NOMO-1 treated with DMSO at 0.1 percent for 48 hours (cell line): ENCODE results near the gene GAL3ST2.
"Not testable (repeated sequence)": the region's sequence is repeated elsewhere in the genome, so short reads cannot be mapped to it uniquely, and the experiment has no call there.

Experiments used
- DNase-seq: peaks from one replicate; lab custom pipeline; 2025; ENCODE audit not compliant: unreplicated experiment; lab: John Stamatoyannopoulos, UW

Gene GAL3ST2

DNA sequence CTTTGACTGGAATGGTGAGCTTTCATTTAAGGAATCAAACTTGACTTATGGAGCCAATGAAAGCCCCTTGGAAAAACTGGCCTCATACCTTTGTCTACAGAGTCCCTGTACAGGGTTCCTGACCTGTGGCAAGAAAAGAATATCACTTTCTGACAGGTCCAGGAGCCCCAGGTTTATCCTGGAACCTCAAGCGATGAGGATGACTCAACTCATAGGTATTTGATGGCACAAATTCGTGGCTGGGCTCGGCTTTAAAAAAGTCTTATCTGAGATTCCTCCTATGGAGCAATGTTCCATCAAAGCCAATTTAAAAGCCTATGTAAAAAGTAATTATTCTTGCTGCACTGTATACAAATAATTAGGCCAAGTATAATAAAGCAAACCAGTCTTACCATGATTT is 14.8 kb downstream of the GAL3ST2 start:
- not testable (repeated sequence) for DNase-seq

DNA sequence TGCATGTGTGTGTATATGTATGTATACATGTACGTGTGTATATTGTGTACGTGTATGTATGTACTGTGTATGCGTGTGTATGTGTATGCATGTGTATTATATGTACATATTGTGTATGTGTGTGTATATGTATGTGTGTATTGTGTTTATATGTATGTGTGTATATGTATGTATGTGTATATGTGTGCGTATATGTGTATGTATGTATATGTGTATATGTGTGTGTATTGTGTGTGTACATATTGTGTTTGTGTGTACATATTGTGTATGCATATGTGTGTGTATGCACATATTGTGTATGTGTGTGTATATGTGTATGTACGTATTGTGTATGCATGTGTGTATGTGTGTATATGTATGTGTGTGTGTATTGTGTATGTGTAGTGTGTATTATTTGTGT is 16.8 kb downstream of the GAL3ST2 start:
- no peak for DNase-seq

DNA sequence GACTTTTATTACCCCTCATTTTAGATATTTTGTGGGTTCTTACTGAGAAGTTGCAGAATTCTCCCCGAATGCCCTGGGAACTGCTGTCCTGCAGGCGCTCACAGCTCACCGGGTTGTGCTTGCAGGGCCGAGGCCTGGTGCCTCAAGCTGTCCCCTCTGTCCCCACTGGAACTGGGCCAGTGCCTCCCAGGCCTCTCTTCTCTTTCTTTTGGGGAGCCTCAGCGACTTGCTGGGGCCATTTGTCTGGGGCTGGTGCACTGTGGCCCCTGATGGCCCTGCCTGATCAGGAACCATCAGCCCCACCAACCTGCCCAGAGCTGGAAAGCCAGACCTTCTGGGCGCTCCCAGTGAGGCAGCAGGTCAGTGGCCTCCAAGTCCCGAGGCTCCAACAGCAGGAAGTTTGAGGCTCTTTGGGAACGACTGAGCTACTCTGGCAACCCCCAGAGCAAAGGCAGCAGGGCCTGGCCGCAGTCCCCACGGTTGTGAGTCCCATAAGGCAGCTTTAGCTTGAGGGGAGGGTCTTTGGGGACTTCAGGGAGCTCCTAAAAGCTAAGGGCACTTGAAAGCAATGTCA is 17.7 kb downstream of the GAL3ST2 start:
- no peak for DNase-seq

DNA sequence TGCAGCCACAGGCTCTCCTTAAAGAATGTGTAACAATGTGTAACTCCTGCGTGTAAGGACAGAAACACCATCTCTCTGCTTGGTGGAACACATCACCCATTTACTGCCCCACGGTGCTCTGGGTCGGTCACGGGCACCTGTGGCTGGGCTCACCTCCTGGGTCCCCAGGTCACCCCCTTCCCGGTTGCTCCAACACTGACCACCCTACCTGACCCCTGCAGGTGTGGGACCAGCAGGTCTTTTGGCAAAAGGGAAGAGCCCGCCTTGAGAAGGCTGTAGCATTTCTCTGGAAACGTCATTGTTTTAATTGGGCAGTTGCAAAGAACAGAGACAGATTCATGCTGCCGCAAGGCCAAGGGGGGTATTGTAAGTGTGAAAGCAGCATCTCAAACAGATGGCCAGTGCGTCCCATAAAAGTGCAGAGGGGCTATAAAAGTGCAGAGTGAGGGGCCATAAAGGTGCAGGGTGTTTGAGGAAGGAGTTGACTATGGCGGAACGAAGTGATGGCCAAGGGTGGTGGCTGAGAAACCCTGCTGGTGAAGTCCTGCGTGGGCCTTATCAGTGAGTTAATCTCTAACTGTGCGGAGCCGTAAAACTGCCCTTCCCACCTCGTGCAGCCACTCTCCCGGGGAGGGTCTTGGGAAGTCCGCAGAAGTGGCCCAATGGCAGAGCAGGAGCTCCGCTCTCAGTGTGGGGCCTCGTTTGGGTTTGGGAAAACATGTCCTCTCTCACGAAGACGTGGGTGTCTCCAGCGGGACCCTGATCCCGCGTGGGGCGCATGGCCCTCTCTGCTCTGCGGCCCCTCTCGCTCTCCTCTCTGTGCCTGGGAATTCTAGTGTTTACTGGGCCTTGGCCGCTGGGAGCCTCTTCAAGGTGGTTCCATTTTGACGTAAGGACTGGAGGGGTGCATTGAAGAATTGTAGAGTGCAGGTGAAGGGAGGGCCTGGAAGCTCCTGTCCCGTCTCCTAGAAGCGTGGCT is 18.7 kb downstream of the GAL3ST2 start:
- DNase-seq: no peak

DNA sequence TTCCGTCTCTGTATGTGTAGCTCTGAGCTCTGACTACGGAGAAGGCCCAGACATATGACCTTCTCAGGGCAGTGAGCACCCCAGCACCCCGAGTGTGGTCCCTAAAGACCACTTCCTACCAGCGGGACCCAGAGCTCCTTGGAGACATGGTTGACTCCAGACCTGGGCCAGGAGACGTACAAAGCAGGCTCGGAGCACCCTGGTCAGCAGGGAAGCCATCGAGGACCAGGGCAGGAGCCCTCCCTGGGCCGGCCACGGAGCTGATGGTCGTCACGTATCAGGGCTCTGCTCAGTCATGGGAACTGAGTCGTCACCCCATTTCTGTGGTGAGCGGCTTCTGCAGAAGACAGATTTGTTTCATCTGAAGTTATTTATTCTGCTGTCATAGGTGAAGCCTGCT is 19.6 kb downstream of the GAL3ST2 start:
- no peak for DNase-seq

DNA sequence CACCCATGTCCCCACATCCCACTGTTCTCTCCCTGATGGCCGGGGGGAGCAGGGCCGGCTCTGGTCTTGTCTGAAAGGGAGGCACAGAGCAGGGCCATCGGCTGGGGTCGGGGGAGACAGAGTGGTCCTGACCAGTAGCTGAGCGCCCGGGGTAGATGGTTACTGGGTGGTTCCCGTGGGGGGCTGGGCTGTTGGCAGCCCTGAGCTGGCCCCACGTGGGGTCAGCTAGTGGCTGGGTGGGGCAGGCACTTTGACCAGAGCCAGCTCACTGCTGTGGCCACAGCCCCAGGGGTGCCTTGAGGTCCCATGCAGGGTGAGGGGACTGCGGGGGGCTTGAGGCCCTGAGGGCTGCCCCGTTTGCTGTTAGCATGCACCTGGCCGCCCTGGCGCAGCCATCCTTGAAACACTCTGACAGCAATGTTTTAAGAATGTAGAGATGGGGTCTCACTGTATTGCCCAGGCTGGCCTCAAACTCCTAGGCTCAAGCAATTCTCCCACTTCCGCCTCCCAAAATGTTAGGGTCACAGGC is 20.1 kb downstream of the GAL3ST2 start:
- DNase-seq: no peak

DNA sequence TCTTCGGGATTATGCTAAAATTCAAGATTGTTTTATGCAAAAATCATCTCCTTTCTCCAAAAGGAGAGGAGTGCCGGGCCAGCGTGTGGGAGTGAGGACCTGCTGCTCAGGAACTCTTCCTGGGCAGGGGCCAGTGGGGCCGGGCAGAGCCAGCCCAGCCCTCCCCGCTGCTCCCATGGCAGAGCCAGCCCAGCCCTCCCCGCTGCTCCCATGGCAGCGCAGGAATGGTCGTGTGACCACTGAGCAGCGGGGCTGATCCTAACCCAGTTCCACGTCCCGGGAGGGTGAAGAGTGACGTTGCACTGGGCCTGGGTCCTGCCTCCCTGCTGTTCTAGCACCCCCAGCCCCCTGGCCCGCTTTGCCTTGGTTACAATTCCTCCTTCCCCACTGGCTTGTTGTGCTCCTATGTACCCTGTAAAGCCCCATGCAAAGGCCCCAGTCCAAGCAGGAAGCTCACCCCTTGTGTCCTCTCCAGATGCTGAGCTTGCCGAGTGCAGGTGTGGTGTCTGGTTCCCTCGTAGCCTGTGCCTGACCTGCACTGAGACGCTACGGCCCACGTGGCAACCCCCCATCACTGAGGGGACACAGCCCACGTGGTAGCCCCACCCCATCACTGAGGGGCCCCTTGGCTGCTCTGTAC is 20.9 kb downstream of the GAL3ST2 start:
- DNase-seq: no peak

DNA sequence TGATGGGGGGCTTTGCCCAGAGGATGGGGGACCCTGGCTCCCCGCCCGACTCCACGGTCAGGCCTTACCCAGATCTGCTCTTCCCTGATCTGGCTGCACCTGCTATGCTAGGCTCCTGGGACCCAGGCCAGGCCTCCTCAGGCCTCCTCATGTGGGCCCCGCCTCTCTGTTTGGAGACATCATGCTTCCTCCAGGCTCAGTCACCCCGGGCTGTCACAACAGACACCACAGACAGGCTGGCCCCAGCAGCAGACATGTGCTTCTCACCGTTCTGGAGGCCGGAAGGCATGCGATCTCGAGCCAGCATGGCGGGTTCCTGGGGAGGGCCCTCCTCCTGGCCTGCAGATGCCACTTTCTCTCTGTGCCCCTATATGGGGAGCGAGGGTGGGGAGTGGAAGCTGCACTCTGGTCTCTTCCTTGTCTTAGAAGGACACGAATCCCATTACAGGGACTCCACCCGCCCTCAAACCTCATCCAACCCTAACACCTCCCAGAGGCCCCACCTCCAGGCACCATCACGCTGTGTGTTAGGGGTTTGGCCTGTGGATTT is 21.5 kb downstream of the GAL3ST2 start:
- DNase-seq: no peak

DNA sequence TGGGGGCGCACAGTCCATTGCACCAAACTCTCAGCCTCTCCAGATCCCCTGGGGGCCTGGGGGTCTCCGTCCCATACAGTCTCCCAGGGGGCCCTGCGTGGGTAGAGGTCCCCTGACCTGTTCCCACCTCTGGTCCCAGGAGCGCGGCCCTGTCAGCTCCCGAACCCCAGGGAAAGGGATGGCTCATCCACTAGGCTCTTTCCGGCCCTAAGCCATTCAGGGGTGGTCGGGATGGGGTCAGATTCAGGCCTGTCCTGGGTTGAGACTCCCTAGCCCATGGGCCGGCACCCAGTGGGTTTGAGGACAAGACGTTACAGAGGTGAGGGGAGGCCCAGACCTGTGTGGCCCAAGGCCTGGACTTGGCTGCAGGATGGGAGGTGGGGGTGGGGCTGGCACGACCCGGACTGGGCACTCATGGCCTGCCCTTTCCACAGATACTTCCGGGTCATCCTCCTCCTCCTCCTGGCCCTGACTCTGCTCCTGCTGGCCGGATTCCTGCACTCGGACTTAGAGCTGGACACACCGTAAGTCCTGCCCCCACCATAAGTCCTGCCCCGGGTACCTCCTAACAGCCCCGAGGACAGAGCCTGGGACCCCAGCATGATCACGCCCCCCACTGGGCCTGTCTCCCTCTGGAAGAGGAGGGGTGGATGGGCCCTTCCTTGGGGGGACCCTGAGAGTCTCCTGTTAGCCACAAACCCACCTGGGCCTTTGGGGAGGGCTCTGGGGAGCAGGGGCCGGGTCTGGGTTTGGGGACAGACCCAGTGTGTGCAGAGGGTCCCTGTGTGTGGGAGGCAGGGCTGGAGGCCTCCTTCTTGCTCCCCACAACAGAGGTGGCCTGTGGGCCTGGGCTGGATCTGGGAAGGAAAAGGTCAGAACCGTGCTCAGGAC is 22.3 kb downstream of the GAL3ST2 start:
- DNase-seq: no peak

DNA sequence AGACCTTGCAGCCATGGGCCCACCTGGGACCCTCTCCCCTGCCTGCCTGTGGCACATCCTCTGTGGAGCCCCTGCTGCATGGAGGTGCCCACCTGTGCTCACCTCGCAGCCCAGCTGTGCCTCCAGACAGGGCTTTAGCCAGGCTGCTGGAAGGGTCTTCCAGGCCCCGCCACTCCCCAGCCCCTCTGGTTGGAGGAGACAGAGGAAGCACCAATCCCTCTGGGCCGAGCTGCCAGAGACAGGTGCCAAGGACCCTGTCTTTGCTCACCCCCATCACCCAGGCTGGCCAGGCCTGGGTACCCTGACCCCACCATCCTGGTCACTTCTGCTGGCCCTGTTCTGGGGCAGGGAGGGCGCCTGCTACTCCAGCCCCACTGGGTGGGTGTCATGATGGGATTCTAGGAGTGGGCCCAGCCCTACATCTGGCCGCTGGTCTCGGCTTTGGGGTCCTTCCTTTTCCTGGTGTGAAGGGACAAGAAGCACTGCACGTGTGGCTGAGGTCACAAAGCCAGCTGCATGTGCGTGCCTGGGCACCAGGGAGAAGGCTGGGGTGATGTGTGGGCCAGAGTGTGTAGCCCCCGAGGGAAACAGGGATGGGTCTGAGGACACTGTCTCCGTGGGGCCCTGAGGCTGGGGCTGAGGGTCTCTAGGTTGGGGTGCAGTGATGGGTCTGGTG is 23.0 kb downstream of the GAL3ST2 start:
- DNase-seq: no peak

DNA sequence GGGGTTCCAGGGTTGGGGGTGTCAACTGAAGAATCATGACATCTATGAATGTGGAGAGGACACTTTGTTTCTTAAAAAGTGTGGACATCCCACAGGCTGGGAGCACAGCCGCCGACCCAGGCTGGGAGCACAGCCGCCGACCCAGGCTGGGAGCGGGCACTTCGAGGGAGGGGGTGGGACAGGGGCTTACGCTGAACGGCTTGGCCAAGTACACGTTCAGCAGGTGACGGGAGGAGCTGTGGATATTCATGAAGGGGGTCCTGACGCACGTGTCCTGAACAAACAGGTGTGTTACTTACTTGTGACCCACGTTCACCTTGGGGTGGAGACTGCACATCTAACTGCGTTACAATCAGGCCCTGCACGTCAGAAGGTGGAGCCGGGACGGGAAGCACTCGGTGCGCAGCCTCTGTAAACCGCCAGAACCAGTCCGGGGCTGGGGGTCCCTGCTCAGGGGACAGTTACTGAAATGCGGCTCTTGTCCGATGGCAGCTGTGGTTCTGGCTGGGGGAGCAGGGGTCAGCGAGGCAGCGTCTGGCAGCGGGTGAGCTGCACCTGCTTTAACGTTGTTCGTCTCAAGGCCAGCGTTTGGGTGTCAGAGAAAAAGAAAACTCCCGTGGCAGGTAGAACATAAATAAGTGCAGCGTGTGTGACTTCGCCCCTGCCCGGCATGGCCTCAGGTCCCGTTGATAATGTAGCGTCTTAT is 23.7 kb downstream of the GAL3ST2 start:
- not testable (repeated sequence) for DNase-seq

DNA sequence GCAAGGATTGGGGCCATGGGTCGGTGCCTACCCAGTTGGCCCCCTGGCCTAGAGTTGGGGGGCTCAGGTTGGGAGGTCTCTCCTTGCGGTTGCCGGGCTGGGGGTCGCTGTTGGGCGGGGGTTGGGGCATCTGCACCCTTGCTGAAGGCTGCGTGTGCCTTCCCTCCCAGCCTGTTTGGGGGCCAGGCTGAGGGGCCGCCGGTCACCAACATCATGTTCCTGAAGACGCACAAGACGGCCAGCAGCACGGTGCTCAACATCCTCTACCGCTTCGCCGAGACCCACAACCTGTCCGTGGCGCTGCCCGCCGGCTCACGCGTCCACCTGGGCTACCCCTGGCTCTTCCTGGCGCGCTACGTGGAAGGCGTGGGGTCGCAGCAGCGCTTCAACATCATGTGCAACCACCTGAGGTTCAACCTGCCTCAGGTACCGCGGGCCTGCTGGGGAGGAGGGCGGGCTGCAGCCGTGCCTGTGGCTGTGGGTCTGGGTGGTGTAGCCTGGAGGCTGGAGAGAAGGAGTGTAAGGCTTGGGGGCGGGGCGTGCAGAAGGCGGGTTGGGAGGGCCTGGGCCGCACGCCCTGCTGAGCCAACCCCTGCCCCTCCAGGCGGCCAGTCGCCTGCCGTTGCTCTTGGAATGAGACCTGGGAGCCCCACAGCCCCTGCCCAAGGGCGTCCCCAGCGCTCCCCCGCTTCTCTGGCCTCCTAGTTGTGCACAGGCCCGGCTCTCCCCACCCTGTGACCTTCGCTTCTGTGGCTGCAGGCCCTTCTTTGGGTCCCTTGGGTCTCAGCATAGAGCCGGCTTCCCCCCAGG is 25.2 kb downstream of the GAL3ST2 start:
- DNase-seq: no peak

DNA sequence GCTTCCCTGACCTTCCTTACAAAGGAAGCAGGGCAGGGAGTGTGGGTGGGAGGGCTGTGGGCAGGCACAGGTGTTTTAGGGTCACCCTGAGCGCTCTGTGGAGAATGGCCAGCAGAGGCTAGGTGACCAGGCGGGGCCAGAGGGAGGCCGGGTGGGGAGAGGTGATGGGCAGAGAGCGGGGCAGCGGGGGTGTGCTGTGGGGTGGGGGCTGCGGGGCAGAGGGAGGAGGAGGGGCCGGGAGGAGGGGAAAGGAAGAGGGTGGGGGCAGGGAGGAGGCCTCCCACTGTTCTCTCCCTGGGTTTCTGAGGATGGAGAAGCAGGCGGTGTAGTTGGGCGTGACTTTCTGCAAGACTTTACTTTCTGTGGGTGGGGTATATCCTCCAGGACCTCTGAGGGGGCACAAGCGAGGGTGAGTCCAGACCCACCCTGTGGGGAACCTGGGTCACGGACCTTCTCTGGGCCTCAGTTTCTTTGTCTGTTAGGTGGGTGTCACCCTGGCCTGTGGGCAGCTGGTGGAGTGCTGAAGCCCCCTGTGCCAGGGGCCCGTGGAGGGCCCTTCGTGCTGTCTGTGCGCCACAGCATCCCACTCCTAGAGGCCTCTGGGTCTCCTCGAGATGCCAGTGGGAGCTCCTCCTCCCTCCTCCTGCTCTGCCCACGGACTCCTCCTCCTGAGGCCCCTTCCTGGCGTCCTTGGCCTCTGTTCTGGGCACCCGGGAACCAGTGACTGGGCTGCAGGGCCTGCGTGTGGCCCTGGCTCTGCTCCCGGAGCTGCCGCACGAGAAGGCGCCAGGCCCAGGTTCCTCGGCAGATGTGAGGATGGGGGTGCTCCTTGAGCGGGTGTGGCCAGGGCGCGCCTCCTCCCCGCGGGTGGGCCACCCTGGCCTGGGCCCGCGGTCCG is 26.0 kb downstream of the GAL3ST2 start:
- DNase-seq: no peak

DNA sequence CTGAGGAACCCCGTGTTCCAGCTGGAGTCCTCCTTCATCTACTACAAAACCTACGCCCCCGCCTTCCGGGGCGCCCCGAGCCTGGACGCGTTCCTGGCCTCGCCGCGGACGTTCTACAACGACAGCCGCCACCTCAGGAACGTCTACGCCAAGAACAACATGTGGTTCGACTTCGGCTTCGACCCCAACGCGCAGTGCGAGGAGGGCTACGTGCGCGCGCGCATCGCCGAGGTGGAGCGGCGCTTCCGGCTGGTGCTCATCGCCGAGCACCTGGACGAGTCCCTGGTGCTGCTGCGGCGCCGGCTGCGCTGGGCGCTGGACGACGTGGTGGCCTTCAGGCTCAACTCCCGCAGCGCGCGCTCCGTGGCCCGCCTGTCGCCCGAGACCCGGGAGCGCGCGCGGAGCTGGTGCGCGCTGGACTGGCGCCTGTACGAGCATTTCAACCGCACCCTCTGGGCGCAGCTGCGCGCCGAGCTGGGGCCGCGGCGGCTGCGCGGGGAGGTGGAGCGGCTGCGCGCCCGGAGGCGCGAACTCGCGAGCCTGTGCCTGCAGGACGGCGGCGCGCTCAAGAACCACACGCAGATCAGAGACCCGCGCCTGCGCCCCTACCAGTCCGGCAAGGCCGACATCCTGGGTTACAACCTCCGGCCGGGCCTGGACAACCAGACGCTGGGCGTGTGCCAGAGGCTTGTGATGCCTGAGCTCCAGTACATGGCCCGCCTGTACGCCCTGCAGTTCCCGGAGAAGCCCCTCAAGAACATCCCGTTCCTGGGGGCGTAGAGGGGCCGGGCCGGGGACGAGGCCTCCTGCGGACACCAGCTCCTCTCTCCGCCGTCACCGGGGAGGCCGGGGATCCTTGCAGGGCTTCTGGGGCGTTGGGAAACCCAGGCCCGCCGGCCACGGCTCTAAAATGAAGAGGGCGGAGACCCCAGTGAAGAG is 27.0 kb downstream of the GAL3ST2 start:
- DNase-seq: peak; percentile 26

DNA sequence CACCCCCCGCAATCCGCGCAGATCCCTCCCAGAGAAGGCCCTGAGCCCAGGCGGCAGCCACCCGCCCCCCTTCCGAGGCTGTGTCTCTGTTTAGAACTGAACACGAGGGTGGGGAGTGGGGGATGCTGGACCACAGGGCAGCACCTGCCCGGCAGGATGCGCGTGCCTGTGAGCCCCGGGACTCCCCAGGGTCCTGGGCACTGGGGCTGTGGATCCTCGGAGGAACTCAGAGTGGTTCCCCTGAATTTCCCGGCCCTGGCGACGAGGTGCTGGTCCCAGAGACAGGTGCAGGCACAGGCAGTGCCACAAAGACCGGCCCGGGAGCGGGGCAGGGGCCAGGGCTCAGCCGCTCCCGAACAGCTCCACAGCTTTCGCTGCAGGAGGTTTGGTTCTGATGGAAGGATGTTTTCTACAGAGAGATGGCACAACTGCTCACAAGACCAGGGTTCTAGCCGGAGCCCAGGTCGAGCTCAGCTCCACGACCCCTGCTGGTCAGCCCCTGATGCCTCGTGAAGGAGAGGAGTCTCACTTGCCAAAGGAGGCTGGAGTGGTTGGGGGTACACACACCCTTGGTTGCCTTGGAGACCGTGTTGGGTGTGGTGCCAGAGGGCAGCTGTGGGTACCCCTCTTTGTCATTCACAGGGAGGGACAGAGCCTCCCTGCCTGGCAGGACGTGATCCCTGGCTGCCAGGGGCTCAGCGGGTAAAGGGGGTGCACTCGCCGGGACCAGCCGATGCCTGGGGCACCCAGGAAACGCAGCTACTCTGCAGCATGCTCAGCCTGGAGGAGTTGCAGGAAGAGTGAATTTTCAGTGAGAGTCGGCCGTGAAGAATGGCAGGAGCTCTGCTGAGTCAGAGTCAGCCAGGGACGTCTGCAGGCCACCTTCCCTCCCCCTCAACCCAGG is 28.0 kb downstream of the GAL3ST2 start:
- peak; percentile 47 for DNase-seq
